Activated T-helper 1 cell treated with anti-CD3 and anti-CD28 coated beads, Interleukin-12 subunit alpha, Interleukin-12 subunit beta, Interleukin-2, Interleukin-4 antibody, amounts not matched to agents 30 ng/mL and 10 ng/mL and 1 ng/mL, durations not matched to agents 14 hours and 24 hours and 36 hours (primary cell): ENCODE measurements around the gene TSEN54. TPM values are rescaled to one million over a fixed set of nuclear protein-coding genes. Genes with fewer than 3 reads are reported as not detected.

Source experiments
- DNase-seq: peaks from one replicate; pipeline ENCODE4 v3.0.0; 2021; ENCODE audit warnings: low spot score
- H3K27ac Mint-ChIP-seq: one replicate; pipeline ENCODE4 v1.8.0; 2021; ENCODE audit warnings: mild to moderate bottlenecking, mixed read lengths
- H3K27me3 Mint-ChIP-seq: one replicate; pipeline ENCODE4 v1.8.0; 2022; ENCODE audit warnings: mild to moderate bottlenecking, moderate library complexity, mixed read lengths; ENCODE audit not compliant: insufficient read depth
- H3K36me3 Mint-ChIP-seq: one replicate; pipeline ENCODE4 v1.8.0; 2021; ENCODE audit warnings: low read depth, mixed read lengths
- H3K4me1 Mint-ChIP-seq: one replicate; pipeline ENCODE4 v1.8.0; 2021; ENCODE audit warnings: low read depth, mixed read lengths
- H3K4me3 Mint-ChIP-seq: one replicate; pipeline ENCODE4 v1.8.0; 2021; ENCODE audit warnings: mild to moderate bottlenecking, moderate library complexity, mixed read lengths
- H3K9me3 Mint-ChIP-seq: one replicate; pipeline ENCODE4 v1.8.0; 2021; ENCODE audit warnings: mixed read lengths
- intact Hi-C: fragments of 100-400 bp; cut with micrococcal nuclease; formaldehyde crosslinking; loops from one replicate; pipeline ENCODE4 v1.15.1; 2024
- total RNA-seq: library from RNA; stranded (reverse); gene quantifications from 2 replicates; pipeline ENCODE4 v1.2.3, GENCODE V29; 2022

The TSEN54 gene
- total RNA-seq, 1 donor from 2014 or later, result 65.9 TPM

- no peaks in the 10 kb centered on the region for H3K36me3 Mint-ChIP-seq
- no peak for DNase-seq
- H3K4me3 Mint-ChIP-seq, result no peak overlapping the region
- intact Hi-C loops, result no loop called here
- peaks cover under 1% of the 10 kb centered on the region for H3K27me3 Mint-ChIP-seq
- H3K9me3 Mint-ChIP-seq, result no peaks in the 10 kb centered on the region
- H3K4me1 Mint-ChIP-seq, result peaks cover 23% of the 10 kb centered on the region
- peak overlapping the region; percentile 40 for H3K27ac Mint-ChIP-seq
These were observed 20.0 kb downstream of the TSEN54 start for GRCh38 chr17:75536366-75536765.

GRCh38 chr17:75539967-75540729 lies 23.8 kb downstream of the TSEN54 start:
- Mint-ChIP-seq H3K4me1 (peaks cover 7% of the 10 kb centered on the region), H3K36me3 (no peaks in the 10 kb centered on the region), H3K9me3 (no peaks in the 10 kb centered on the region), H3K27ac (no peak overlapping the region), H3K27me3 (no peaks in the 10 kb centered on the region), H3K4me3 (no peak overlapping the region)
- no peak for DNase-seq
- intact Hi-C loops, result no loop called here

GRCh38 chr17:75540923-75541503 lies 24.7 kb downstream of the TSEN54 start:
- no peaks in the 10 kb centered on the region for H3K27me3 Mint-ChIP-seq
- intact Hi-C loops, result no loop called here
- no peaks in the 10 kb centered on the region for H3K36me3 Mint-ChIP-seq
- H3K27ac Mint-ChIP-seq, result no peak overlapping the region
- H3K4me3 Mint-ChIP-seq, result no peak overlapping the region
- H3K4me1 Mint-ChIP-seq, result no peaks in the 10 kb centered on the region
- DNase-seq, result no peak
- no peaks in the 10 kb centered on the region for H3K9me3 Mint-ChIP-seq

GRCh38 chr17:75542229-75542628 lies 25.9 kb downstream of the TSEN54 start:
- H3K4me1 Mint-ChIP-seq, result no peaks in the 10 kb centered on the region
- H3K36me3 Mint-ChIP-seq, result no peaks in the 10 kb centered on the region
- DNase-seq, result no peak
- H3K9me3 Mint-ChIP-seq, result no peaks in the 10 kb centered on the region
- intact Hi-C loops, result no loop called here
- no peak overlapping the region for H3K4me3 Mint-ChIP-seq
- H3K27me3 Mint-ChIP-seq, result no peaks in the 10 kb centered on the region
- H3K27ac Mint-ChIP-seq, result no peak overlapping the region

- no peaks in the 10 kb centered on the region for H3K4me1 Mint-ChIP-seq
- H3K4me3 Mint-ChIP-seq, result no peak overlapping the region
- H3K27ac Mint-ChIP-seq, result no peak overlapping the region
- H3K9me3 Mint-ChIP-seq, result no peaks in the 10 kb centered on the region
- no peak for DNase-seq
- H3K27me3 Mint-ChIP-seq, result peaks cover 1% of the 10 kb centered on the region
- no peaks in the 10 kb centered on the region for H3K36me3 Mint-ChIP-seq
- intact Hi-C loops, result no loop called here
These were observed 26.5 kb downstream of the TSEN54 start for GRCh38 chr17:75542728-75543336.

- H3K27ac Mint-ChIP-seq, result no peak overlapping the region
- H3K9me3 Mint-ChIP-seq, result no peaks in the 10 kb centered on the region
- intact Hi-C loops, result no loop called here
- no peaks in the 10 kb centered on the region for H3K36me3 Mint-ChIP-seq
- H3K4me3 Mint-ChIP-seq, result no peak overlapping the region
- no peak for DNase-seq
- no peaks in the 10 kb centered on the region for H3K4me1 Mint-ChIP-seq
- H3K27me3 Mint-ChIP-seq, result peaks cover 2% of the 10 kb centered on the region
These were observed 27.9 kb downstream of the TSEN54 start for GRCh38 chr17:75544250-75544649.

GRCh38 chr17:75546181-75546580 lies 29.9 kb downstream of the TSEN54 start:
- H3K36me3 Mint-ChIP-seq, result no peaks in the 10 kb centered on the region
- no peak overlapping the region for H3K27ac Mint-ChIP-seq
- intact Hi-C loops, result no loop called here
- H3K4me1 Mint-ChIP-seq, result no peaks in the 10 kb centered on the region
- no peak for DNase-seq
- no peaks in the 10 kb centered on the region for H3K9me3 Mint-ChIP-seq
- H3K27me3 Mint-ChIP-seq, result peaks cover 2% of the 10 kb centered on the region
- no peak overlapping the region for H3K4me3 Mint-ChIP-seq

DNA sequence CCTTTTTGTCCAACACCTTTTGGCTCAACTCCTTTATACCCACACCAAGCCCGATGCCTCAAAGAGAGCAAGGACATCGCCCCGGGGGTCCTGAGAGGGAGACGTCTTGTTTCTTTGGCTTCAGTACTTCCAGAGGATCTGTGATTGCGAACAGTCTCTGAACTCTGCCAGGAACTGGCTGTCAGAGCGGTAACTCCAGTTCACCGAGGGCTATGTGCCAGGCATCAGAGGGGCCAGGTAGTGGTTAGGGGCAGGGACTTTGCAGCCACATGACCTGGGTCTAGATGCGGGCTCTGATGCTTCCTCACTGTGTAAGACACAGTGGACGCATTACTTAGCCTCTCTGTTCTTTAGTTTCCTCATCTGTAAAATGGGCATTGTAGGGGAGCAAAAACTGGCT lies 30.8 kb downstream of the TSEN54 start:
- Mint-ChIP-seq H3K4me3 (no peak overlapping the region), H3K4me1 (no peaks in the 10 kb centered on the region), H3K9me3 (no peaks in the 10 kb centered on the region), H3K27ac (no peak overlapping the region), H3K36me3 (no peaks in the 10 kb centered on the region), H3K27me3 (peaks cover 2% of the 10 kb centered on the region)
- no peak for DNase-seq
- intact Hi-C loops, result no loop called here

- H3K4me1 Mint-ChIP-seq, result no peaks in the 10 kb centered on the region
- peaks cover 2% of the 10 kb centered on the region for H3K27me3 Mint-ChIP-seq
- no peaks in the 10 kb centered on the region for H3K36me3 Mint-ChIP-seq
- intact Hi-C loops, result no loop called here
- H3K27ac Mint-ChIP-seq, result no peak overlapping the region
- no peak for DNase-seq
- H3K4me3 Mint-ChIP-seq, result no peak overlapping the region
- no peaks in the 10 kb centered on the region for H3K9me3 Mint-ChIP-seq
These were observed 32.5 kb downstream of the TSEN54 start for GRCh38 chr17:75548813-75549212.

GRCh38 chr17:75549246-75550138 lies 33.2 kb downstream of the TSEN54 start:
- no peak for DNase-seq
- Mint-ChIP-seq H3K27ac (no peak overlapping the region), H3K4me1 (no peaks in the 10 kb centered on the region), H3K27me3 (peaks cover 2% of the 10 kb centered on the region), H3K4me3 (no peak overlapping the region), H3K9me3 (no peaks in the 10 kb centered on the region), H3K36me3 (no peaks in the 10 kb centered on the region)
- intact Hi-C loops, result no loop called here

DNA sequence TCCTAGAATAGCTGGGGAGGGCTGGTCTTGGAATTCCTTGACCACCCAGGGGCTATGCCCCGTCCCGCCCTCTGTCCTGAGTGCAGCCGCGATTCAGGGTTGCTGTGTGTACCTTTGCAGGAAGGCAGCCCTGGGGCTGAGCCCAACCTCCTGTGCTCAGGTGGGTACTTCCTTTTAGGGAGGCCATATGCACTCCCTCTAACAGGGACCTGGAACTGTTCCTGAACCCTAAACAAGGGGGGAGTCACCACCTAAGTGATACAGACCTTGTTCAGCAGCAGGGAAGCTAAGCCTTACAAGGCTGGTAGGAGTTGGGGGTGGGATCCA lies 33.8 kb downstream of the TSEN54 start:
- Mint-ChIP-seq H3K9me3 (no peaks in the 10 kb centered on the region), H3K27me3 (peaks cover 4% of the 10 kb centered on the region), H3K4me1 (no peaks in the 10 kb centered on the region), H3K27ac (no peak overlapping the region), H3K36me3 (no peaks in the 10 kb centered on the region), H3K4me3 (no peak overlapping the region)
- intact Hi-C loops, result no loop called here
- no peak for DNase-seq

DNA sequence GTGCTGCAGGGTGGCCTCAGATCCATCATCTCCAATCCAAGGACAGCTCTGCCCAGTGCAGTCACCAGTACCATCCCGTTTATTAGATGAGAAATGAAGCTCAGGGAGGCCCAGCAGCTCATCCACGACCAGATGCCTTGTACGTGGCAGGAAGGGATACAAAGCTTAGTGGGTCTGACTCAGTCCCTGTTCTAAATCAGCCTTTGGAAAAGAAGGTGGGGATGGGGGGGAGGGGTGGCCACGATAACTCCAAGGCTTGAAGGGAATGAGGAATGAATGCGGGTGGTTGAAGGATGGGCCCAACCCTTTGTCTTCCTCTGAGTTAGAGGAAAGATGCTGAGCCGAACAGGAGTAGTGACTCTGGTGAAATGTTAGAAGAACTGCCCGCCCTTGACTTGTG lies 34.9 kb downstream of the TSEN54 start:
- no peak overlapping the region for H3K4me3 Mint-ChIP-seq
- intact Hi-C loops, result no loop called here
- no peak overlapping the region for H3K27ac Mint-ChIP-seq
- H3K36me3 Mint-ChIP-seq, result no peaks in the 10 kb centered on the region
- no peak for DNase-seq
- no peaks in the 10 kb centered on the region for H3K4me1 Mint-ChIP-seq
- peaks cover 4% of the 10 kb centered on the region for H3K27me3 Mint-ChIP-seq
- no peaks in the 10 kb centered on the region for H3K9me3 Mint-ChIP-seq
